Measurements from ENCODE around the gene MRPL55. TPM values are rescaled to one million over a fixed set of nuclear protein-coding genes. Genes with fewer than 3 reads are reported as not detected.

MRPL55 gene
- total RNA-seq, 6 experiments from 2014 or later: 48.3 to 55.4 (median 49.6) TPM

GRCh38 chr1:228079013-228079412 lies 30.1 kb downstream of the MRPL55 start:
- H3K27me3 Mint-ChIP-seq (ENCODE audit: insufficient read depth): peaks cover 7% of the 10 kb centered on the region
- no peak overlapping the region for H3K27ac Mint-ChIP-seq
- no peak for DNase-seq
- no peak overlapping the region for H3K4me3 Mint-ChIP-seq
- peaks cover 9% of the 10 kb centered on the region for H3K36me3 Mint-ChIP-seq (ENCODE audit: low read depth)
- TF ChIP-seq CTCF (IDR thresholded peaks at IDR 0.05): no peak
- H3K9me3 Mint-ChIP-seq: no peaks in the 10 kb centered on the region
- H3K4me1 Mint-ChIP-seq (ENCODE audit: low read depth): peaks cover 8% of the 10 kb centered on the region

- peaks cover 11% of the 10 kb centered on the region for H3K4me1 Mint-ChIP-seq (ENCODE audit: low read depth)
- H3K27ac Mint-ChIP-seq: no peak overlapping the region
- no peak overlapping the region for H3K4me3 Mint-ChIP-seq
- no peaks in the 10 kb centered on the region for H3K9me3 Mint-ChIP-seq
- H3K36me3 Mint-ChIP-seq (ENCODE audit: low read depth): no peaks in the 10 kb centered on the region
- TF ChIP-seq CTCF (IDR thresholded peaks at IDR 0.05): no peak
- DNase-seq: no peak
- H3K27me3 Mint-ChIP-seq (ENCODE audit: insufficient read depth): peaks cover 2% of the 10 kb centered on the region
Observed at GRCh38 chr1:228077565-228078330, 31.4 kb downstream of the MRPL55 start.

GRCh38 chr1:228076796-228077430 lies 32.2 kb downstream of the MRPL55 start:
- no peaks in the 10 kb centered on the region for H3K36me3 Mint-ChIP-seq (ENCODE audit: low read depth)
- H3K27ac Mint-ChIP-seq: no peak overlapping the region
- no peak overlapping the region for H3K4me3 Mint-ChIP-seq
- peaks cover 11% of the 10 kb centered on the region for H3K4me1 Mint-ChIP-seq (ENCODE audit: low read depth)
- peaks cover 2% of the 10 kb centered on the region for H3K27me3 Mint-ChIP-seq (ENCODE audit: insufficient read depth)
- no peak for DNase-seq
- no peaks in the 10 kb centered on the region for H3K9me3 Mint-ChIP-seq
- no peak for TF ChIP-seq CTCF (IDR thresholded peaks at IDR 0.05)

- TF ChIP-seq CTCF (IDR thresholded peaks at IDR 0.05): no peak
- Mint-ChIP-seq H3K27ac (no peak overlapping the region), H3K4me1 (ENCODE audit: low read depth) (peaks cover 6% of the 10 kb centered on the region; the same call in 1 of the 2 replicates)
Observed at GRCh38 chr1:228075801-228076271, 33.3 kb downstream of the MRPL55 start.

GRCh38 chr1:228074954-228075730 lies 34.0 kb downstream of the MRPL55 start:
- TF ChIP-seq CTCF (IDR thresholded peaks at IDR 0.05): no peak
- DNase-seq: no peak
- Mint-ChIP-seq H3K27ac (no peak overlapping the region), H3K9me3 (no peaks in the 10 kb centered on the region), H3K4me1 (ENCODE audit: low read depth) (peaks cover 6% of the 10 kb centered on the region; the same call in 1 of the 2 replicates), H3K4me3 (no peak overlapping the region), H3K27me3 (ENCODE audit: insufficient read depth) (peaks cover 2% of the 10 kb centered on the region), H3K36me3 (ENCODE audit: low read depth) (no peaks in the 10 kb centered on the region)

More at GRCh38 chr1:228075801-228076271, 33.3 kb downstream of the MRPL55 start:
- Mint-ChIP-seq H3K9me3 (no peaks in the 10 kb centered on the region), H3K4me3 (no peak overlapping the region), H3K27me3 (ENCODE audit: insufficient read depth) (peaks cover 2% of the 10 kb centered on the region), H3K36me3 (ENCODE audit: low read depth) (no peaks in the 10 kb centered on the region)
- no peak for DNase-seq
